ENCODE results near the gene C1QTNF8. TPM values are rescaled to one million over a fixed set of nuclear protein-coding genes. Genes with fewer than 3 reads are reported as not detected.

The C1QTNF8 gene
- total and polyA plus RNA-seq, 2 of the 13 experiments (the other 11 are each of a cell fraction or from before 2014, with no cell fraction given): 0.09 TPM; not detected in 1

DNA sequence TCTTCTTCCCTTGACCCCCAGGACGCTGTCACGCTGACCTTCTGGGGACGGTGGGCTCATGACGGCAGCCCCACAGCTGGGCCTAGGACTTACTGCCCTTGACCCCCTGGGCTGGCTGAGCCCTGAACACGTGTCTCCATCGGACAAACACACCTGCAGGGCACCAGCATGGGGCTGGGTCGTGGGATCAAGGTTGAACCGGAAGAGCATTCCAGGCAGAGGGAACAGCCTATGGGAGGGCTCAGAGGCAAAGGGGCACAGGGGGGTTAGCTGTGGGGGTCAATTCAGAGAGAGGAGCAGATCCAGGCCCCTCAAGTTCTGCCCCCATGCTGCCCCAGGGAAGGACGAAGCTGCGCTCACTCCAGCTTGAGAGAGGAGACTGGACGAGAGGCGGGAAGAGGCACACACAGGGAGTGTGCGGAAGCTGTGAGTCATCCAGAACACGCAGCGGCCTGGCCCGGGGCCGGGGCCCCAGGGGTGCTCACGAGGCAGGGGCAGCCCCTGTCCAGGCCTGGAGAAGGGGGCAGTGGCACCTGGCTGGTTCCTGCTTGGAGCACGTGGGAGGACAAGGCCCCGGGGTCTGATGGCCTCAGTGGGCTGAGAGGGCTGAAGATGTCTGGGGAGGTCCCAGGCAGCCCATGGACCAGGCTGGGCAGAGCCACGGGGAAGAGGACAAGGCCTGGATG lies 13.6 kb downstream of the C1QTNF8 start (continued):
- TF ChIP-seq, protein P1, sequence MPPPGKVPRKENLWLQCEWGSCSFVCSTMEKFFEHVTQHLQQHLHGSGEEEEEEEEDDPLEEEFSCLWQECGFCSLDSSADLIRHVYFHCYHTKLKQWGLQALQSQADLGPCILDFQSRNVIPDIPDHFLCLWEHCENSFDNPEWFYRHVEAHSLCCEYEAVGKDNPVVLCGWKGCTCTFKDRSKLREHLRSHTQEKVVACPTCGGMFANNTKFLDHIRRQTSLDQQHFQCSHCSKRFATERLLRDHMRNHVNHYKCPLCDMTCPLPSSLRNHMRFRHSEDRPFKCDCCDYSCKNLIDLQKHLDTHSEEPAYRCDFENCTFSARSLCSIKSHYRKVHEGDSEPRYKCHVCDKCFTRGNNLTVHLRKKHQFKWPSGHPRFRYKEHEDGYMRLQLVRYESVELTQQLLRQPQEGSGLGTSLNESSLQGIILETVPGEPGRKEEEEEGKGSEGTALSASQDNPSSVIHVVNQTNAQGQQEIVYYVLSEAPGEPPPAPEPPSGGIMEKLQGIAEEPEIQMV (CRISPR knock-in tag; IDR thresholded peaks at IDR 0.05; ENCODE audit: low read depth): peak; percentile 92
- peak; percentile 78; the same call in 1 of the 2 replicates for TF ChIP-seq TOPORS (CRISPR knock-in tag; IDR thresholded peaks at IDR 0.05)
- TF ChIP-seq SRY (CRISPR knock-in tag; IDR thresholded peaks at IDR 0.05): peak; percentile 91
- TF ChIP-seq TCF12 (IDR thresholded peaks at IDR 0.05): no peak
- TF ChIP-seq TCF12 (CRISPR knock-in tag; IDR thresholded peaks at IDR 0.05): peak; percentile 97
- no peak for TF ChIP-seq EP300 (IDR thresholded peaks at IDR 0.05; ENCODE audit: low read depth in 2 of 2, low read length in 2 of 2)
- TF ChIP-seq EP300 (CRISPR knock-in tag; IDR thresholded peaks at IDR 0.05; ENCODE audit: borderline replicate concordance): peak; percentile 84
- no peak for TF ChIP-seq FOXJ3 (CRISPR knock-in tag; IDR thresholded peaks at IDR 0.05; ENCODE audit: borderline replicate concordance)
- TF ChIP-seq, protein P2, sequence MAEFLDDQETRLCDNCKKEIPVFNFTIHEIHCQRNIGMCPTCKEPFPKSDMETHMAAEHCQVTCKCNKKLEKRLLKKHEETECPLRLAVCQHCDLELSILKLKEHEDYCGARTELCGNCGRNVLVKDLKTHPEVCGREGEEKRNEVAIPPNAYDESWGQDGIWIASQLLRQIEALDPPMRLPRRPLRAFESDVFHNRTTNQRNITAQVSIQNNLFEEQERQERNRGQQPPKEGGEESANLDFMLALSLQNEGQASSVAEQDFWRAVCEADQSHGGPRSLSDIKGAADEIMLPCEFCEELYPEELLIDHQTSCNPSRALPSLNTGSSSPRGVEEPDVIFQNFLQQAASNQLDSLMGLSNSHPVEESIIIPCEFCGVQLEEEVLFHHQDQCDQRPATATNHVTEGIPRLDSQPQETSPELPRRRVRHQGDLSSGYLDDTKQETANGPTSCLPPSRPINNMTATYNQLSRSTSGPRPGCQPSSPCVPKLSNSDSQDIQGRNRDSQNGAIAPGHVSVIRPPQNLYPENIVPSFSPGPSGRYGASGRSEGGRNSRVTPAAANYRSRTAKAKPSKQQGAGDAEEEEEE (CRISPR knock-in tag; IDR thresholded peaks at IDR 0.05; ENCODE audit: borderline replicate concordance): peak; percentile 82; the same call in 1 of the 2 replicates
- peak; percentile 75 for TF ChIP-seq SOX5 (CRISPR knock-in tag; IDR thresholded peaks at IDR 0.05; ENCODE audit: borderline replicate concordance)
- TF ChIP-seq, protein P3, sequence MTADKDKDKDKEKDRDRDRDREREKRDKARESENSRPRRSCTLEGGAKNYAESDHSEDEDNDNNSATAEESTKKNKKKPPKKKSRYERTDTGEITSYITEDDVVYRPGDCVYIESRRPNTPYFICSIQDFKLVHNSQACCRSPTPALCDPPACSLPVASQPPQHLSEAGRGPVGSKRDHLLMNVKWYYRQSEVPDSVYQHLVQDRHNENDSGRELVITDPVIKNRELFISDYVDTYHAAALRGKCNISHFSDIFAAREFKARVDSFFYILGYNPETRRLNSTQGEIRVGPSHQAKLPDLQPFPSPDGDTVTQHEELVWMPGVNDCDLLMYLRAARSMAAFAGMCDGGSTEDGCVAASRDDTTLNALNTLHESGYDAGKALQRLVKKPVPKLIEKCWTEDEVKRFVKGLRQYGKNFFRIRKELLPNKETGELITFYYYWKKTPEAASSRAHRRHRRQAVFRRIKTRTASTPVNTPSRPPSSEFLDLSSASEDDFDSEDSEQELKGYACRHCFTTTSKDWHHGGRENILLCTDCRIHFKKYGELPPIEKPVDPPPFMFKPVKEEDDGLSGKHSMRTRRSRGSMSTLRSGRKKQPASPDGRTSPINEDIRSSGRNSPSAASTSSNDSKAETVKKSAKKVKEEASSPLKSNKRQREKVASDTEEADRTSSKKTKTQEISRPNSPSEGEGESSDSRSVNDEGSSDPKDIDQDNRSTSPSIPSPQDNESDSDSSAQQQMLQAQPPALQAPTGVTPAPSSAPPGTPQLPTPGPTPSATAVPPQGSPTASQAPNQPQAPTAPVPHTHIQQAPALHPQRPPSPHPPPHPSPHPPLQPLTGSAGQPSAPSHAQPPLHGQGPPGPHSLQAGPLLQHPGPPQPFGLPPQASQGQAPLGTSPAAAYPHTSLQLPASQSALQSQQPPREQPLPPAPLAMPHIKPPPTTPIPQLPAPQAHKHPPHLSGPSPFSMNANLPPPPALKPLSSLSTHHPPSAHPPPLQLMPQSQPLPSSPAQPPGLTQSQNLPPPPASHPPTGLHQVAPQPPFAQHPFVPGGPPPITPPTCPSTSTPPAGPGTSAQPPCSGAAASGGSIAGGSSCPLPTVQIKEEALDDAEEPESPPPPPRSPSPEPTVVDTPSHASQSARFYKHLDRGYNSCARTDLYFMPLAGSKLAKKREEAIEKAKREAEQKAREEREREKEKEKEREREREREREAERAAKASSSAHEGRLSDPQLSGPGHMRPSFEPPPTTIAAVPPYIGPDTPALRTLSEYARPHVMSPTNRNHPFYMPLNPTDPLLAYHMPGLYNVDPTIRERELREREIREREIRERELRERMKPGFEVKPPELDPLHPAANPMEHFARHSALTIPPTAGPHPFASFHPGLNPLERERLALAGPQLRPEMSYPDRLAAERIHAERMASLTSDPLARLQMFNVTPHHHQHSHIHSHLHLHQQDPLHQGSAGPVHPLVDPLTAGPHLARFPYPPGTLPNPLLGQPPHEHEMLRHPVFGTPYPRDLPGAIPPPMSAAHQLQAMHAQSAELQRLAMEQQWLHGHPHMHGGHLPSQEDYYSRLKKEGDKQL (CRISPR knock-in tag; IDR thresholded peaks at IDR 0.05; ENCODE audit: low read depth): peak; percentile 50
- TF ChIP-seq PHF5A (CRISPR knock-in tag; IDR thresholded peaks at IDR 0.05; ENCODE audit: low read depth, unreplicated experiment): peak; percentile 94
- 0 out of 2 replicates have a peak, but pooled peaks have one; percentile 29 for TF ChIP-seq ZNF230 (CRISPR knock-in tag; IDR thresholded peaks at IDR 0.05)
- TF ChIP-seq, protein P4, sequence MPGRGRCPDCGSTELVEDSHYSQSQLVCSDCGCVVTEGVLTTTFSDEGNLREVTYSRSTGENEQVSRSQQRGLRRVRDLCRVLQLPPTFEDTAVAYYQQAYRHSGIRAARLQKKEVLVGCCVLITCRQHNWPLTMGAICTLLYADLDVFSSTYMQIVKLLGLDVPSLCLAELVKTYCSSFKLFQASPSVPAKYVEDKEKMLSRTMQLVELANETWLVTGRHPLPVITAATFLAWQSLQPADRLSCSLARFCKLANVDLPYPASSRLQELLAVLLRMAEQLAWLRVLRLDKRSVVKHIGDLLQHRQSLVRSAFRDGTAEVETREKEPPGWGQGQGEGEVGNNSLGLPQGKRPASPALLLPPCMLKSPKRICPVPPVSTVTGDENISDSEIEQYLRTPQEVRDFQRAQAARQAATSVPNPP (CRISPR knock-in tag; IDR thresholded peaks at IDR 0.05): 0 out of 2 replicates have a peak, but pooled peaks have one; percentile 44
- no peak for TF ChIP-seq RARG (CRISPR knock-in tag; IDR thresholded peaks at IDR 0.05; ENCODE audit: low read depth)
- TF ChIP-seq, protein P5, sequence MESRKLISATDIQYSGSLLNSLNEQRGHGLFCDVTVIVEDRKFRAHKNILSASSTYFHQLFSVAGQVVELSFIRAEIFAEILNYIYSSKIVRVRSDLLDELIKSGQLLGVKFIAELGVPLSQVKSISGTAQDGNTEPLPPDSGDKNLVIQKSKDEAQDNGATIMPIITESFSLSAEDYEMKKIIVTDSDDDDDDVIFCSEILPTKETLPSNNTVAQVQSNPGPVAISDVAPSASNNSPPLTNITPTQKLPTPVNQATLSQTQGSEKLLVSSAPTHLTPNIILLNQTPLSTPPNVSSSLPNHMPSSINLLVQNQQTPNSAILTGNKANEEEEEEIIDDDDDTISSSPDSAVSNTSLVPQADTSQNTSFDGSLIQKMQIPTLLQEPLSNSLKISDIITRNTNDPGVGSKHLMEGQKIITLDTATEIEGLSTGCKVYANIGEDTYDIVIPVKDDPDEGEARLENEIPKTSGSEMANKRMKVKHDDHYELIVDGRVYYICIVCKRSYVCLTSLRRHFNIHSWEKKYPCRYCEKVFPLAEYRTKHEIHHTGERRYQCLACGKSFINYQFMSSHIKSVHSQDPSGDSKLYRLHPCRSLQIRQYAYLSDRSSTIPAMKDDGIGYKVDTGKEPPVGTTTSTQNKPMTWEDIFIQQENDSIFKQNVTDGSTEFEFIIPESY (CRISPR knock-in tag; IDR thresholded peaks at IDR 0.05): peak; percentile 78
- TF ChIP-seq ZNF790 (CRISPR knock-in tag; IDR thresholded peaks at IDR 0.05; ENCODE audit: borderline replicate concordance): peak; percentile 95; the same call in 1 of the 2 replicates
